Measurements from ENCODE around the gene NMNAT3.
"Not testable (repeated sequence)": the region's sequence is repeated elsewhere in the genome, so short reads cannot be mapped to it uniquely, and the experiment has no call there.

Gene NMNAT3

GRCh38 chr3:139633511-139633910 is 44.3 kb downstream of the NMNAT3 start:
- no peak for DNase-seq

- no peak for DNase-seq
These were observed 47.2 kb downstream of the NMNAT3 start for GRCh38 chr3:139630542-139630941.

- DNase-seq: peak; percentile 10
These were observed 48.7 kb downstream of the NMNAT3 start for GRCh38 chr3:139629033-139629432.

GRCh38 chr3:139627759-139628158 is 50.0 kb downstream of the NMNAT3 start:
- DNase-seq: no peak

GRCh38 chr3:139620438-139620837 is 57.3 kb downstream of the NMNAT3 start:
- DNase-seq: no peak

- DNase-seq: no peak
These were observed 58.3 kb downstream of the NMNAT3 start for GRCh38 chr3:139619484-139619883.

- DNase-seq: no peak
These were observed 60.0 kb downstream of the NMNAT3 start for GRCh38 chr3:139617672-139618268.

GRCh38 chr3:139611528-139611927 is 66.2 kb downstream of the NMNAT3 start:
- no peak for DNase-seq

GRCh38 chr3:139610886-139611285 is 66.9 kb downstream of the NMNAT3 start:
- DNase-seq: no peak

- DNase-seq: no peak
These were observed 68.8 kb downstream of the NMNAT3 start for GRCh38 chr3:139608924-139609323.

GRCh38 chr3:139608108-139608380 is 69.7 kb downstream of the NMNAT3 start:
- DNase-seq: no peak

GRCh38 chr3:139607257-139608107 is 70.3 kb downstream of the NMNAT3 start:
- no peak for DNase-seq

- no peak for DNase-seq
These were observed 75.8 kb downstream of the NMNAT3 start for GRCh38 chr3:139602003-139602402.

- DNase-seq: no peak
These were observed 76.4 kb downstream of the NMNAT3 start for GRCh38 chr3:139601191-139601961.

- no peak for DNase-seq
These were observed 79.8 kb downstream of the NMNAT3 start for GRCh38 chr3:139597947-139598346.

- not testable (repeated sequence) for DNase-seq
These were observed 86.6 kb downstream of the NMNAT3 start for GRCh38 chr3:139591186-139591585.

GRCh38 chr3:139588450-139588849 is 89.3 kb downstream of the NMNAT3 start:
- DNase-seq: no peak

GRCh38 chr3:139587797-139588196 is 90.0 kb downstream of the NMNAT3 start:
- no peak for DNase-seq

- no peak for DNase-seq
These were observed 91.3 kb downstream of the NMNAT3 start for GRCh38 chr3:139586420-139587017.

- no peak for DNase-seq
These were observed 92.0 kb downstream of the NMNAT3 start for GRCh38 chr3:139585820-139586219.

GRCh38 chr3:139583651-139584050 is 94.1 kb downstream of the NMNAT3 start:
- not testable (repeated sequence) for DNase-seq

- no peak for DNase-seq
These were observed 99.0 kb downstream of the NMNAT3 start for GRCh38 chr3:139578783-139579182.

- DNase-seq: no peak
These were observed 99.9 kb downstream of the NMNAT3 start for GRCh38 chr3:139577909-139578308.

GRCh38 chr3:139577346-139577745 is 100.4 kb downstream of the NMNAT3 start:
- no peak for DNase-seq

Data from stimulated activated CD4-positive, alpha-beta T cell treated with anti-CD3 and anti-CD28 coated beads, Interleukin-1b, Interleukin-23, amount 100 ng/mL, for 48 hours (primary cell).